ENCODE results near the gene CDKL4.
"Not testable (repeated sequence)": the region's sequence is repeated elsewhere in the genome, so short reads cannot be mapped to it uniquely, and the experiment has no call there.

Gene CDKL4

DNA sequence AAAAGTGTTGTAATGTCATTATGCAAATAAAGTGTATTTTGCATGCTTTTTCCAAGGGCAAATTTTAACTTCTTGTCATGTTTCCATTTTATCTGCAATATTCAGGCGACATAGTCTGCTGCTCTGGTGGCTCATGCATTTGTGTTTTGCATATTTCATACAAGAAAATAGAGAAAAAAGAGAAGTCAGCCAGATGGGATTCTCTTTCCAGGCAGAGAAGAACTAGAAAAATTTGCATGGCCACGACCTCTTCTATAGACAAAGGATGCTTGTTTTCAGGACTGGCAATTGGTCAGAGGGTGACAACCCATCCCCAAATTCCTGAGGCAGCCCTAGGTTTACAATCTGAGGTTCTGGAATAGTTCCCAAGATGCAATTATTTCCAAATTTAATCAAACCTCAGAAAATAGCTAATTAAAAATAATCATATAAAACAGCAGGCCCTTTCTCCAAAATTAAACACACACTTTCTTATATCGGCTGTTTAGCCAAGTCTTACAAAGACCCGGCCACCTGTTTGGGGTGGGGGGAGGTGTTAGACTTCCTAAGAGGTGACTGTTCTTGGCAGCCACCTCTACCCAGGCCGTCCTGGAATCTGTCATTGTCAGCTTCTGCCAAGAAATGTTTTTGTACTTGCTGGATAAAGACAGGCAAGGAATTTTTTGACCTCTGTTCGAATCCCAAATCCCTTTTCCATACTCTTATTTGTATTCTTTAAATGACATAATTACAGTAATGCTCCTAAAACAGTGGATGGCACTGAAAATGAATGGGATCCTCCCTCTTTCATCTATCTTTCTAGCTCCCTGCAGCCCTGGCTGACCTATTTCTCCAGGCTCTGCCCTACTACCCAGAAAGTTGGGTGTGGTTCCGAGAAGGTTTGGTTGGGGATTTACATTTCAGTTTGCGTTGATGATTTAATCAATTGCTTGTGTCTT lies 102.2 kb downstream of the CDKL4 start:
- DNase-seq (ENCODE audit: low spot score): no peak

DNA sequence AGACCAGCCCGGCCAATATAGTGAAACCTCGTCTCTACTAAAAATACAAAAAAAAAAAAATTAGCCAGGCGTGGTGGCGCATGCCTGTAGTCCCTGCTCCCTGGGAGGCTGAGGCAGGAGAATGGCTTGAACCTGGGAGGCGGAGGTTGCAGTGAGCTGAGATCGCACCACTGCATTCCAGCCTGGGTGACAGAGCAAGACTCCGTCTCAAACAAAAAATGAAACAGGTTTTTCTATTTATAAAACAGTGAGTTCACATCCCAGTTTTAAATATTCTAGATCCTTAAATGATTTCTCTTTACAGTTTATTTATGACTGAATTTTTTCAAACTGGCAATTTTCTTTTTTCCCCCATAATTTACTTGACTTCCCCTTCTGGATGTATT lies 102.8 kb downstream of the CDKL4 start:
- DNase-seq (ENCODE audit: low spot score): not testable (repeated sequence)

DNA sequence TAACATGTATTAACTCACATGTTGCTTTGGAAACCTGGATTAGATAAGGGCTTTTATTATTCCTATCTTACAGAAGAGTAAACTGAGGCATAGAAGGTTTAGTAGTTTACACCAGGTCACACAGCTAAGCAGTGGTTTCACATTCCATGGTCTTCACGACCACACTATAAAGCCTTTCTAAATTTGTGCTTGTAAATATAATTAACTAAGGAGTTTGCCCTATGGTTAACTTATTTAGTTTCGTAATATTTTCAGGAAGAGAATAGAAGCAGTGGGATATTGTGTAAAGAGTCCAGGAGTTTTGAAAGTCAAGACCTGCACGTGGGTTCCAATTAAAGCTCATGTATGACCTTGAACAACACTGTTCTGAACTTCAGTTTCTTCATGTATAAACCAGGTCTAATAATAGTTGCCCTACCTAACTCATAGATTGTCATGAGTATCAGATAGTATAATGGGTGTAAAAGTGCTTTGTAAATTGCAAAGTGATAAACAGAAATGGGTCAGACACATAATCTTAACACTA lies 103.4 kb downstream of the CDKL4 start:
- DNase-seq (ENCODE audit: low spot score): no peak

DNA sequence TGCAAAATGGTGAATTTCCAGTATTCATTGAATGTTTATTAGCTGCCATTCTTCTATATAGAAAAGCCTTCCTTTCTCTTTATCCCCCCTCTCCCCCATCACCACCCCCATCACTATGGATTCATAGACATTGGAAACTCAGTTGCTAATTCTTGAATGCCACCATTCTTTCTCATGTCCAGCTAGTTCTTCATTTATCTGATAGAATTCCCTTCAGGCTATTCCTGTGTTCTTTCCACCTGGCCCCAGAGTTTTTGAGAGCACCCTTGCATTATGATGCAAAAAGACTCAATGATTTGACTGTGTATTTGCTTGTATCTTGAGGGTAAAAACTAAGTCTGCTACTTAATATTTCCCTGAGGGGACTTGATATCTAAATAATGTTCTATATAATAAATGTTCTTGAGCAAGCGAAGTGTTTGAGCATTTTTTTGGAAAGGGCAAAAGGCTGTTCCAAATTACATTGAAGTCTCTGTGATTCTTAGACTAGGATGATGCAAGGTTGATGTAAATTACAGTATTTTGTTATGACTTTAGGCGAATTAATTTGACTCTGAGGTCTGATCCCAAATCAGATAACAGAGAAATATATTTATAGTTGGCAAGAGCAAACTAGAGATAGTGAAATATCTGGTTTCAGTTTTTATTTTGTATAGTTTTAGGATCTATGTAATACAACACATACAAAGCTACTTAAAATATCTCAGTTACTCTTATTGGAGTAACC lies 104.1 kb downstream of the CDKL4 start:
- no peak for DNase-seq (ENCODE audit: low spot score)

DNA sequence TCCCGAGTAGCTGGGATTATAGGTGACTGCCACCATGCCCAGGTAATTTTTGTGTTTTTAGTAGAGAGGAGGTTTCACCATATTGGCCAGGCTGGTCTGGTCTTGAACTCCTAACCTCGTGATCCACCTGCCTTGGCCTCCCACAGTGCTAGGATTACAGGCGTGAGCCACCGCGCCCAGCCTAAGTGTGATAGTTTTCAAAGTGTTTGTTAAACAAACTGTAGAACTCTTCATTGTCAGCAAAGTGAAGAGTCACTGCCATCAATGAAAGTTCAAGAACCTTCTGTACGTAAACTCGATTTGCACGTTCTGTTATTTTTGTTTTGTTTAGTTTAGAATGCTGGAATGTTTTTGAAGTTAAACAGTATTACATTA lies 104.9 kb downstream of the CDKL4 start:
- DNase-seq (ENCODE audit: low spot score): no peak

DNA sequence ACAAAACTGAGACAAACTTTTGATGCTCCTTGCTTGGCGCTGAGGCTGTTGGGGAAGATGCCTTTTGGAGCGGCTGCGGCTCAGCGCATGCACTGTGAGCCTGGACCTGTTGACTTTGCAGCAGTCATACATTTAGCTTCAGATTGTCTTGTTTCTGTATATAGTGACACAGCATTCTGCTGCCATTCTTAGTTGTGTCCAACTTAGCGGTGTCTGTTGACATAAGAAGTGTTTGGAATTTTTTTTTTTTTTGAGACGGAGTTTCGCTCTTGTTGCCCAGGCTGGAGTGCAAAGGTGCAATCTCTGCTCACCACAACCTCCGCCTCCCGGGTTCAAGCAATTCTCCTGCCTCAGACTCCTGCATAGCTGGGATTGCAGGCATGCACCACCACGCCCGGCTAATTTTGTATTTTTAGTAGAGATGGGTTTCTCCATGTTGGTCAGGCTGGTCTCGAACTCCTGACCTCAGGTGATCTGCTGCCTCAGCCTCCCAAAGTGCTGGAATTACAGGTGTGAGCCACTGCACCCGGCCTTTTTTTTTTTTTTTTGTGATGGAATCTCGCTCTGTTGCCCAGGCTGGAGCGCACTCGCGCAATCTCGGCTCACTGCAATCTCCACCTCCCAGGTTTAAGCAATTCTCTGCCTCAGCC lies 105.5 kb downstream of the CDKL4 start:
- not testable (repeated sequence) for DNase-seq (ENCODE audit: low spot score)

DNA sequence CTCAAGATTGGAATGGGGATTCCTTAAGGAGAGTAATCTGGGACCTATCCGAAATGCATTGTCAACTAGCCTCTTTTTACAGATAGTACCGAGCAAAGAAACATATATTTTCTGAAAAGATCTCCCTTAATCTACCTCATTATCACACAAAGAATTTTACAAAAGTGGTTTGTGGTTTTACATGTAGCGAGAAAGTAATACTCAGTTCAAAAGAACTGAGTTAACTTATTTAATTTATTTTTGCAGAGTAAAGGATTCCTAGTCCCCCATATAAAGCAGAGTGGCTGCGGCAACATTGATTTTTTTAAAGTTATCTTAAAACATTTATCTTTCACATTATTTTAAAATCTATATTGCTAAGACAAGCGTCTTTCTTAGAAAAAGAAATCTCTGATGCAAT lies 107.0 kb downstream of the CDKL4 start:
- no peak for DNase-seq (ENCODE audit: low spot score)

DNA sequence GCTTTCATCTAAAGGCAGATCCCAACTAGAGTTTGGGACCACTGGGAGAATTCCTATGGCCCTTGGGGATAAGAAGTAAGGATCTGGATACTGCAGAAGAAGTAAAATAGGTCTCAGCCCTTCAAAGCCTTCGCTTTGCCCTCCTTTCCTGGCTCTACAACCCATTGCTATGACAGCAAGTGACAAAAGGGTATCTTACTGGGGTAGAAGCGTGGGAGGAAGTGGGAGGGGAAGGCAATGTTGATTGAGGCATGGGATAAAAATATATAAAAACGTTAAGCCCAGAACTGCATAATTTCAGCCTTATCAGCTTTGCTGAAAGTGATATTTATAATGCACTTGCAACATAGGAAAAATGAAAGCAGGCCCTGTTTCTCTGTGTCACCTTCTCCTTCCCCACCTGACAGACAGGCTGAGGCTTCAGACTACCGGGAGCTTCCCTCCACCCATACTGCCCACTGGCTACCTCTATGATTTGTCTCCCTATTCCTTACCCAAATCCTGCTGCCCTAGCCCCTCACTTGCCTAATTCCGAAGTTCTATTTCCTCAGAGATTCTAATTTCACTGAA lies 108.0 kb downstream of the CDKL4 start:
- DNase-seq (ENCODE audit: low spot score): no peak

DNA sequence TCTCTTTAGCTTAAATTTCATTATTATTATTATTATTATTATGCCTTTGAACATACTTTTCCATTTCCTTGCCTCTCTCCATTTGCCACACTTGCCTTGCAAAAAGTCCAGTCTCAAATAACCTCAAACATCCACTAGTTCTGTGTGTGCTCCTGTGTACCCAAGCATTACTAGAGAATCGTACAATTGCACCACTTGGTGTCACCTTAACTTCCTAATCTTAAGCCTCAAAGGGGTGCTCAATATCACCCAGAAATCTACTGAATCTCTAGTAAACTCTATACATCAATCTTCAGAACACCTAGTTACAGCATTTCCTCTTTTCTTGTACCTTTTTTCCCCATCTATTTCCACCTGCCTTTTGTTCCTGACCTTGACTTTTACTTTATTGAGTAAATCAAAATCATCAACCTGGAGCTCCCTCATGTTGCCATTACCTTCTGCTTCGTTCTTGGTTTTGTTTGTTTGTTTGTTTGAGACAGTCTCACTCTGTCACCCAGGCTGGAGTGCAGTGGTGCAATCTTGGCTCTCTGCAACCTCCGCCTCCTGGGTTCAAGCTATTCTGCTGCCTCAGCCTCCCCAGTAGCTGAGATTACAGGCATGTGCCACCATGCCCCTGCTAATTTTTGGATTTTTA lies 110.4 kb downstream of the CDKL4 start:
- no peak for DNase-seq (ENCODE audit: low spot score)

DNA sequence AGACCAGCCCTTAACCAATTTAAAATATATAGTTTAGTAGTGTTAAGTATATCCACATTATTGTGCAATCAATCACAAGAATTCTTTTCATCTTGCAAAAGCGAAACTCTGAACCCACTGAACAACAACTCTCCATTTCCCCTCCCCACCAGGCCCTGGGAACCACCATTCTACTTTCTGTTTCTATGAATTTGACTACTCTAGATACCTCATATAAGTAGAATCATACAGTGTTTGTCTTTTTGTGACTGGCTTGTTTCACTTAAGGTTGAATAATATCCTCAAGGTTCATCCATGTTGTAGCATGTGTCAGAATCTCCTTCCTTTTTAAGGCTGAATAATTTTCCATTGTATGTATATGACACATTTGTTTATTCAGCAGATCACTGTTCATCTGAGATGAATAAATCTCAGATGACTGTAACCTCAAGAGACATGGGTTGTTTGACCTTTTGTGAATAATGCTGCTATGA lies 114.8 kb downstream of the CDKL4 start:
- DNase-seq (ENCODE audit: low spot score): no peak

DNA sequence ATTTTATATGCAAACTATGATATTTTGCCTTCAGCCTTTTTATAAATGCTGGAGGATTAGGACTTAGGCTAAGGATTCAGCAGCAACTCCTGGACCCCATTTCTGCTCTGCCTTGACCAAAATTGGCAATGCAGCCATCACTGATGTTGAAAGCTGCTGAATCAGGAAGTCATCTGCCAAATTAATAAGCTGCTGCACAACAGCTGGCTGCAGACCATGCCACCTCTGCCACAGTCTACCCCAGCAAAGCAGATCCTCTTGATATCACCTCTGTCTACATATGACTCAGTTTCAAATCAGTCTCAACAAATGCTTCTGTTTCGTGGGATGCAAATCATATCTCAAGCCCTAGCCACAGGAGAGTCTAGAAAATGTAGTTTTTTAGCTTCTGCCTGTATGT lies 115.8 kb downstream of the CDKL4 start:
- DNase-seq (ENCODE audit: low spot score): peak; percentile 44

Data from GM03348 (cell line).